B cell (primary cell): ENCODE results near the gene CILP2. TPM values are rescaled to one million over a fixed set of nuclear protein-coding genes. Genes with fewer than 3 reads are reported as not detected.

Source experiments
- ATAC-seq: fragments of 200-7000 bp; cut with Tn5 transposase; one replicate; pipeline ENCODE4 v1.10.0; 2021; ENCODE audit warnings: low read depth, mild to moderate bottlenecking, moderate number of reproducible peaks, moderate library complexity
- CTCF ChIA-PET: fragments of 350-600 bp; sonication (Branson Sonifier 250); formaldehyde crosslinking; loops from one replicate; lab custom pipeline; 2021; ENCODE audit warnings: antibody characterized with exemption, inconsistent platforms; lab: Charles Lee
- POLR2A ChIA-PET: fragments of 350-600 bp; sonication (Branson Sonifier 250); formaldehyde crosslinking; loops from one replicate; lab custom pipeline; 2021; ENCODE audit warnings: antibody characterized with exemption; lab: Charles Lee
- DNase-seq: peaks from one replicate; pipeline ENCODE4 v3.0.0; 2013
- H2AFZ ChIP-seq: 2 replicates; pipeline ENCODE4 v1.6.1; 2012; ENCODE audit warnings: mild to moderate bottlenecking, low read depth, low read length; ENCODE audit not compliant: insufficient read depth, poor library complexity, severe bottlenecking
- H3K27ac ChIP-seq, 2 donors: 1 replicate in 1 of 2; 2 replicates in 1 of 2; pipeline ENCODE4 v1.5.1; 2012 to 2013; ENCODE audit warnings: low read length in 2 of 2, mild to moderate bottlenecking in 2 of 2, moderate library complexity in 1 of 2
- H3K27me3 ChIP-seq, 4 experiments: fragments of 200-600 bp in 1 of 4; sonication (generic) in 1 of 4; replicated peaks in 1 of 4; 1 replicate in 2 of 4; 2 replicates in 2 of 4; pipeline versions ENCODE4 v1.6.1 to v1.7.0; 2013 to 2016; ENCODE audit warnings: low read length in 3 of 4, mild to moderate bottlenecking in 2 of 4, mixed read lengths in 1 of 4, moderate library complexity in 1 of 4; ENCODE audit not compliant: insufficient read depth in 4 of 4, control insufficient read depth in 3 of 4; ENCODE audit errors: control extremely low read depth in 1 of 4
- H3K36me3 ChIP-seq, 2 experiments: replicated peaks in 1 of 2; 1 replicate in 1 of 2; 2 replicates in 1 of 2; pipeline versions ENCODE4 v1.6.1 to v1.7.1; 2013; ENCODE audit warnings: low read length in 1 of 2; ENCODE audit not compliant: insufficient read depth in 2 of 2, control insufficient read depth in 1 of 2; ENCODE audit errors: control extremely low read depth in 1 of 2, extremely low read depth in 1 of 2
- H3K4me1 ChIP-seq, 2 donors: fragments of 200-600 bp in 1 of 2; sonication (generic) in 1 of 2; 1 replicate in 1 of 2; 2 replicates in 1 of 2; pipeline versions ENCODE4 v1.5.1 to v1.6.1; 2013 to 2017; ENCODE audit warnings: low read length in 2 of 2; ENCODE audit not compliant: control insufficient read depth in 2 of 2, insufficient read depth in 2 of 2
- H3K4me2 ChIP-seq: replicated peaks from 2 replicates; pipeline ENCODE3; 2012; ENCODE audit warnings: mild to moderate bottlenecking, low read depth, low read length; ENCODE audit not compliant: poor library complexity, severe bottlenecking
- H3K4me3 ChIP-seq, 5 experiments: fragments of 200-600 bp in 1 of 5; sonication (generic) in 1 of 5; 1 replicate in 3 of 5; 2 replicates in 2 of 5; pipeline versions ENCODE4 v1.5.1 to v1.7.0; 2011 to 2016; ENCODE audit warnings: low read length in 4 of 5, mild to moderate bottlenecking in 4 of 5, low read depth in 2 of 5, control low read depth in 1 of 5, moderate library complexity in 1 of 5; ENCODE audit not compliant: insufficient read depth in 1 of 5; ENCODE audit errors: control extremely low read depth in 1 of 5, extremely low read depth in 1 of 5
- H3K79me2 ChIP-seq: fragments of 200-600 bp; sonication (generic); one replicate; pipeline ENCODE4 v1.6.0; 2016; ENCODE audit warnings: low read length; ENCODE audit not compliant: control insufficient read depth, insufficient read depth
- H3K9ac ChIP-seq: fragments of 200-600 bp; sonication (generic); 2 replicates; pipeline ENCODE4 v1.6.1; 2017; ENCODE audit warnings: mild to moderate bottlenecking, low read length, moderate library complexity
- H3K9me3 ChIP-seq, 3 donors: one replicate each; pipeline versions ENCODE4 v1.6.1 to v1.7.1; 2013; ENCODE audit warnings: low read length in 2 of 3; ENCODE audit not compliant: control insufficient read depth in 2 of 3, insufficient read depth in 1 of 3; ENCODE audit errors: control extremely low read depth in 1 of 3
- H4K20me1 ChIP-seq: 2 replicates; pipeline ENCODE4 v1.6.0; 2012; ENCODE audit warnings: mild to moderate bottlenecking, low read length; ENCODE audit not compliant: insufficient read depth, control insufficient read depth, poor library complexity, severe bottlenecking
- H3K27ac Mint-ChIP-seq: one replicate; pipeline ENCODE4 v1.8.0; 2021; ENCODE audit warnings: mixed read lengths
- H3K27me3 Mint-ChIP-seq: one replicate; pipeline ENCODE4 v1.8.0; 2021; ENCODE audit warnings: mixed read lengths
- H3K4me1 Mint-ChIP-seq: one replicate; pipeline ENCODE4 v1.8.0; 2021; ENCODE audit warnings: mixed read lengths
- H3K4me3 Mint-ChIP-seq: one replicate; pipeline ENCODE4 v1.8.0; 2021; ENCODE audit warnings: mixed read lengths
- H3K9me3 Mint-ChIP-seq: one replicate; pipeline ENCODE4 v1.8.0; 2022; ENCODE audit warnings: mixed read lengths; ENCODE audit not compliant: insufficient read depth
- CTCF ChIP-seq: fragments of 200-600 bp; IDR thresholded peaks from one replicate; pipeline ENCODE4 v1.8.0; 2022; ENCODE audit warnings: antibody characterized with exemption, mild to moderate bottlenecking
- EZH2 ChIP-seq: IDR thresholded peaks from 2 replicates; pipeline ENCODE4 v1.6.1; 2012; ENCODE audit warnings: borderline replicate concordance, low read depth, mild to moderate bottlenecking, moderate library complexity, low read length; ENCODE audit not compliant: insufficient read depth, poor library complexity, severe bottlenecking
- WGBS: methylation state at CpG from one replicate; pipeline ENCODE4 v1.1.5; 2013; ENCODE audit warnings: missing lambda C conversion rate; ENCODE audit not compliant: insufficient coverage; 5-methylcytosine and 5-hydroxymethylcytosine counted together
- intact Hi-C: fragments of 100-400 bp; cut with micrococcal nuclease; formaldehyde crosslinking; loops from one replicate; pipeline ENCODE4 v1.10.0; 2022
- polyA plus RNA-seq: library from polyadenylated mRNA; depleted of rRNA; stranded (reverse); fragments of >200 nt; gene quantifications from 2 replicates; pipeline ENCODE4 v1.2.3, GENCODE V29; 2012
- total RNA-seq, 2 donors: library from RNA; stranded (reverse); fragments of 120-200 nt in 1 of 2; gene quantifications; 1 replicate in 1 of 2; 2 replicates in 1 of 2; pipeline versions ENCODE4 v1.2.3 to v1.2.4, GENCODE V29; 2013 to 2022

CILP2 gene
- total and polyA plus RNA-seq, 2 donors (not counting 1 experiment from before 2014, with no cell fraction given): 0.04 to 0.12 TPM

GRCh38 chr19:19490214-19490968, 47.7 kb upstream of the CILP2 start:
- ATAC-seq (peak; percentile 54), DNase-seq (peak; percentile 88)
- ChIA-PET CTCF (interaction anchor here (0.5 to 9.6 kb wide), 33 partner anchors 9 to 655 kb away, joined by 3 to 301 read pairs (median 5); partner anchors contain the start of genes GATAD2A, MEF2B, NDUFA13 and TSSK6), POLR2A (interaction anchor here (0.5 to 3.0 kb wide), 10 partner anchors 21 to 424 kb away, joined by 3 to 13 read pairs (median 3); partner anchors contain the start of gene GATAD2A)
- intact Hi-C loops: loop anchor here (1.0 kb wide), 3 partner anchors 85 to 170 kb away; partner anchors contain the start of genes GATAD2A, MAU2 and SUGP1
- H3K36me3 ChIP-seq: peaks cover 0 to 38% of the 10 kb centered on the region in 2 experiments
- no peaks in the 10 kb centered on the region for H3K27me3 Mint-ChIP-seq
- H3K79me2 ChIP-seq: peaks cover 74% of the 10 kb centered on the region
- no peaks in the 10 kb centered on the region for H3K9me3 Mint-ChIP-seq
- peak overlapping the region; percentile 79 to 81 for H3K27ac ChIP-seq
- WGBS: 46% methylated on average over 15 of the region's 20 CpGs
- H3K4me3 ChIP-seq: no peak overlapping the region
- H3K27me3 ChIP-seq: no peaks in the 10 kb centered on the region
- peak overlapping the region; percentile 16 for H3K4me3 Mint-ChIP-seq
- H3K9ac ChIP-seq: no peak overlapping the region
- H3K27ac Mint-ChIP-seq: peak overlapping the region; percentile 98
- H2AFZ ChIP-seq: peak overlapping the region; percentile 1
- peaks cover 7% of the 10 kb centered on the region for H4K20me1 ChIP-seq
- peaks cover 29 to 45% of the 10 kb centered on the region in 2 donors for H3K4me1 ChIP-seq
- H3K4me1 Mint-ChIP-seq: peaks cover 48% of the 10 kb centered on the region
- no peaks in the 10 kb centered on the region for H3K9me3 ChIP-seq
- TF ChIP-seq EZH2 (no peak), CTCF (peak; percentile 82)
- H3K4me2 ChIP-seq: peak overlapping the region; percentile 64
